Neural progenitor cell (in vitro differentiated cells): ENCODE data around the gene EEF2K. TPM values are rescaled to one million over a fixed set of nuclear protein-coding genes. Genes with fewer than 3 reads are reported as not detected.

Experiments
- DNase-seq: peaks from one replicate; pipeline ENCODE4 v3.0.0-alpha.2; 2016; ENCODE audit warnings: low spot score
- H2AFZ ChIP-seq: fragments of 200-600 bp; sonication (generic); replicated peaks from 2 replicates; pipeline ENCODE4 v1.6.1; 2016; ENCODE audit warnings: antibody characterized with exemption
- H3F3A ChIP-seq: fragments of 200-600 bp; sonication (generic); 2 replicates; pipeline ENCODE4 v1.6.1; 2016; ENCODE audit warnings: antibody characterized with exemption, low read depth
- H3K27ac ChIP-seq: fragments of 200-600 bp; sonication (generic); 2 replicates; pipeline ENCODE4 v1.5.1; 2016; ENCODE audit warnings: mild to moderate bottlenecking
- H3K27me3 ChIP-seq: fragments of 200-600 bp; sonication (generic); 2 replicates; pipeline ENCODE4 v1.6.1; 2016; ENCODE audit warnings: mild to moderate bottlenecking, moderate library complexity
- H3K36me3 ChIP-seq: fragments of 200-600 bp; sonication (generic); 2 replicates; pipeline ENCODE4 v1.5.1; 2016
- H3K4me1 ChIP-seq: fragments of 200-600 bp; sonication (generic); 2 replicates; pipeline ENCODE4 v1.6.1; 2016; ENCODE audit warnings: mixed run types
- H3K4me2 ChIP-seq: fragments of 200-600 bp; sonication (generic); 2 replicates; pipeline ENCODE4 v1.6.1; 2016
- H3K4me3 ChIP-seq: fragments of 200-600 bp; sonication (generic); 2 replicates; pipeline ENCODE4 v1.5.1; 2016
- H3K79me2 ChIP-seq: fragments of 200-600 bp; sonication (generic); 2 replicates; pipeline ENCODE4 v1.6.1; 2016; ENCODE audit warnings: low read depth
- H3K9ac ChIP-seq: fragments of 200-600 bp; sonication (generic); 2 replicates; pipeline ENCODE4 v1.6.1; 2016
- H3K9me3 ChIP-seq: fragments of 200-600 bp; sonication (generic); 2 replicates; pipeline ENCODE4 v1.5.1; 2016; ENCODE audit warnings: low read depth
- H4K20me1 ChIP-seq: fragments of 200-600 bp; sonication (generic); 2 replicates; pipeline ENCODE4 v1.6.1; 2016; ENCODE audit warnings: low read depth
- H3K27ac Mint-ChIP-seq: 3 replicates; pipeline ENCODE4 v1.8.0; 2021; ENCODE audit warnings: mixed read lengths
- H3K27me3 Mint-ChIP-seq: 2 replicates; pipeline ENCODE4 v1.8.0; 2022; ENCODE audit warnings: low read depth, mild to moderate bottlenecking, inconsistent platforms, moderate library complexity, mixed read lengths; ENCODE audit not compliant: insufficient read depth
- H3K36me3 Mint-ChIP-seq: 3 replicates; pipeline ENCODE4 v1.8.0; 2021; ENCODE audit warnings: mixed read lengths
- H3K4me1 Mint-ChIP-seq: 3 replicates; pipeline ENCODE4 v1.8.0; 2021; ENCODE audit warnings: mixed read lengths
- H3K4me3 Mint-ChIP-seq: 3 replicates; pipeline ENCODE4 v1.8.0; 2021; ENCODE audit warnings: mild to moderate bottlenecking, moderate library complexity, mixed read lengths
- H3K9me3 Mint-ChIP-seq: 3 replicates; pipeline ENCODE4 v1.8.0; 2020; ENCODE audit warnings: mixed read lengths
- EZH2 ChIP-seq: fragments of 200-600 bp; sonication (generic); IDR thresholded peaks from 2 replicates; pipeline ENCODE4 v1.6.1; 2017; ENCODE audit warnings: antibody characterized with exemption, mild to moderate bottlenecking, moderate library complexity
- EZH2phosphoT487 ChIP-seq: fragments of 200-600 bp; sonication (generic); IDR thresholded peaks from 2 replicates; pipeline ENCODE4 v1.6.1; 2017; ENCODE audit warnings: antibody characterized with exemption
- total RNA-seq: library from RNA; depleted of rRNA; stranded (reverse); fragments of >200 nt; gene quantifications from 2 replicates; pipeline ENCODE4 v1.2.3, GENCODE V29; 2015; ENCODE audit warnings: low replicate concordance
- TF ChIP-seq, protein P1 (sequence below): fragments of 200-600 bp; sonication (generic); IDR thresholded peaks from 2 replicates; pipeline ENCODE4 v1.5.1; 2017; ENCODE audit warnings: antibody characterized with exemption, mild to moderate bottlenecking

EEF2K gene
- total RNA-seq, 1 donor from 2014 or later = 9.0 TPM

DNA sequence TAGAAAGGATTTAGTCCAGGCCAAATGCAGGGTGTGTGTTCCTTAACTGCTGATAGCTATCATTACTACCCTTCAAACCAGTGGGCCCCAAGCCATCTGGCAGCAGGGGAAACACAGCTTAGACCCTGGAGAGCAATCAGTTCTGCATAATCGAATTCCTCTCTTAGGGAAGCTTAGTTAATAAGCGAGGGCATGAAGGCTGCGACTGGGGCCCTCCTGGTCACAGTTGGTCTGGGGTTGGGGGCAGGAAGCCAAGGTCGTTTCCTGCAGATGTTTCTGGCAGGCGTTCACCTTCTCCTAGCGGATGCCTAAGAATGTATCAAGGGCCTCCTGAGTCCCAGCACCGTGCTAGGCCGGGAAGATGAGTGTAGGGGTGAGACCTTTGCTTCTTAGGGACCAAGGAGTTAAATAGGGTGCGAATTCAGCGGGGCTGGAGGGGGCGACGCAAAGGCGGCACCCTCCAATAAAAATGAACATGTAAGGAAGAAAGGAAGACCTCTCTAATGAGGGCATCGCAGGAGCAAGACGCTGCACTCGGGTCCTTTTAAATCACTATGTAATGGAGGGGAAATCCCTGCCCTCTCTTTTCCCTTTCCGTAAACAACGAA is 16.5 kb upstream of the EEF2K start:
- Mint-ChIP-seq H3K4me1 (peaks cover 19% of the 10 kb centered on the region), H3K27ac (no peak overlapping the region), H3K9me3 (no peaks in the 10 kb centered on the region), H3K4me3 (peak overlapping the region; percentile 91), H3K27me3 (peaks cover 10% of the 10 kb centered on the region), H3K36me3 (no peaks in the 10 kb centered on the region)
- Histone ChIP-seq H3F3A (peaks cover 9% of the 10 kb centered on the region), H3K9ac (no peak overlapping the region), H3K27ac (no peak overlapping the region), H3K9me3 (no peaks in the 10 kb centered on the region), H4K20me1 (peaks cover 10% of the 10 kb centered on the region), H3K79me2 (no peaks in the 10 kb centered on the region), H3K36me3 (no peaks in the 10 kb centered on the region), H2AFZ (peak overlapping the region; percentile 21), H3K27me3 (peaks cover 16% of the 10 kb centered on the region), H3K4me2 (peak overlapping the region; percentile 82), H3K4me3 (peak overlapping the region; percentile 70), H3K4me1 (peaks cover 4% of the 10 kb centered on the region)
- TF ChIP-seq EZH2phosphoT487 (no peak), EZH2 (no peak)
- TF ChIP-seq, protein P1, sequence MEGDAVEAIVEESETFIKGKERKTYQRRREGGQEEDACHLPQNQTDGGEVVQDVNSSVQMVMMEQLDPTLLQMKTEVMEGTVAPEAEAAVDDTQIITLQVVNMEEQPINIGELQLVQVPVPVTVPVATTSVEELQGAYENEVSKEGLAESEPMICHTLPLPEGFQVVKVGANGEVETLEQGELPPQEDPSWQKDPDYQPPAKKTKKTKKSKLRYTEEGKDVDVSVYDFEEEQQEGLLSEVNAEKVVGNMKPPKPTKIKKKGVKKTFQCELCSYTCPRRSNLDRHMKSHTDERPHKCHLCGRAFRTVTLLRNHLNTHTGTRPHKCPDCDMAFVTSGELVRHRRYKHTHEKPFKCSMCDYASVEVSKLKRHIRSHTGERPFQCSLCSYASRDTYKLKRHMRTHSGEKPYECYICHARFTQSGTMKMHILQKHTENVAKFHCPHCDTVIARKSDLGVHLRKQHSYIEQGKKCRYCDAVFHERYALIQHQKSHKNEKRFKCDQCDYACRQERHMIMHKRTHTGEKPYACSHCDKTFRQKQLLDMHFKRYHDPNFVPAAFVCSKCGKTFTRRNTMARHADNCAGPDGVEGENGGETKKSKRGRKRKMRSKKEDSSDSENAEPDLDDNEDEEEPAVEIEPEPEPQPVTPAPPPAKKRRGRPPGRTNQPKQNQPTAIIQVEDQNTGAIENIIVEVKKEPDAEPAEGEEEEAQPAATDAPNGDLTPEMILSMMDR = no peak
- no peak for DNase-seq

DNA sequence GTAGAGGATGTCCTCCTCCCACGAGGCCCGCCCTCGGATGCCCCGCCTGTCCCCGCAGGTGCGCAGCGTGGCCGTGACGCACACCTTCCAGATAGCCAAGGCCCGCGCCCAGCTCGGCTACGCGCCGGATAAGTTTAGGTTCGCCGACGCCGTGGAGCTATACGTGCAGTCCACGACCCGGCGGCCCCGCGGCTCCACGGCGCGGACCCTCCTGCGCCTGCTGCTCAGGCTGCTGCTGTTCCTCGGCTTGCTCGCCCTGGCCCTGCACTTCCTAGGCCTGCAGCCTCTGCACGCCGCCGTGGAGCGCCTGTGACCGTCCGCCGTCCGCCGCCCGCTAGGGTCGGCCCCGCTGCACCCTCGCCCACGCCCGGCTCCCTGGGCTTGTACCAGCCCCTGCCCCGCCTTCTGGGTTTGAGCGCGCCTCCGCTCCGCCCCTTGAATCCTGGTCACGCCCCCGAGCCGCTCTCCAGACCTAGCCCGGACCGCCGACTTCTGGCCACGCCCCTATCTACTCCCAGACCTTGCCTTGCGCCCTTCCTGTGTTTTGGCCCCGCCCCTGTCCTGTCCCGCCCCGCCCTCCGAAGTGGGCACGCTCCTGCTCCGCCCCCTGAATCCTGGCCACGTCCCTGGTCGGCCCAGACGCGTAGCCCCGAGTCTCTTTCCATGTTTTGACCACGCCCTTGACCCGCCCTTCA is 15.8 kb upstream of the EEF2K start:
- no peak overlapping the region for H3K27ac Mint-ChIP-seq
- Histone ChIP-seq H3F3A (peaks cover 9% of the 10 kb centered on the region), H3K36me3 (no peaks in the 10 kb centered on the region), H3K79me2 (no peaks in the 10 kb centered on the region), H3K27me3 (peaks cover 16% of the 10 kb centered on the region), H3K9me3 (no peaks in the 10 kb centered on the region), H3K4me1 (peaks cover 4% of the 10 kb centered on the region), H3K27ac (no peak overlapping the region), H4K20me1 (peaks cover 10% of the 10 kb centered on the region), H3K4me3 (peak overlapping the region; percentile 70), H3K4me2 (peak overlapping the region; percentile 82), H2AFZ (peak overlapping the region; percentile 21), H3K9ac (no peak overlapping the region)
- peaks cover 16% of the 10 kb centered on the region for H3K27me3 Mint-ChIP-seq
- H3K4me3 Mint-ChIP-seq = peak overlapping the region; percentile 91
- no peak for DNase-seq
- peaks cover 24% of the 10 kb centered on the region for H3K4me1 Mint-ChIP-seq
- H3K9me3 Mint-ChIP-seq = peaks cover under 1% of the 10 kb centered on the region
- H3K36me3 Mint-ChIP-seq = no peaks in the 10 kb centered on the region
- TF ChIP-seq EZH2phosphoT487 (no peak), EZH2 (peak; percentile 49)
- TF ChIP-seq, protein P1 = no peak

GRCh38 chr16:22190776-22191531 is 15.1 kb upstream of the EEF2K start:
- TF ChIP-seq EZH2 (no peak), EZH2phosphoT487 (no peak)
- TF ChIP-seq, protein P1 = no peak
- Mint-ChIP-seq H3K27ac (peak overlapping the region; percentile 87), H3K4me3 (peak overlapping the region; percentile 91), H3K27me3 (peaks cover 20% of the 10 kb centered on the region), H3K9me3 (peaks cover 6% of the 10 kb centered on the region), H3K4me1 (peaks cover 29% of the 10 kb centered on the region), H3K36me3 (peaks cover 4% of the 10 kb centered on the region)
- Histone ChIP-seq H3K4me2 (peak overlapping the region; percentile 70), H3K4me1 (peaks cover 4% of the 10 kb centered on the region), H3K27ac (no peak overlapping the region), H3K27me3 (peaks cover 16% of the 10 kb centered on the region), H3K9ac (no peak overlapping the region), H3K9me3 (no peaks in the 10 kb centered on the region), H3F3A (peaks cover 9% of the 10 kb centered on the region), H3K4me3 (peak overlapping the region; percentile 70), H3K36me3 (no peaks in the 10 kb centered on the region), H3K79me2 (no peaks in the 10 kb centered on the region), H2AFZ (peak overlapping the region; percentile 26), H4K20me1 (peaks cover 10% of the 10 kb centered on the region)
- DNase-seq = peak; percentile 99
